ENCODE results near the gene ATP6V0A4.

Gene ATP6V0A4

DNA sequence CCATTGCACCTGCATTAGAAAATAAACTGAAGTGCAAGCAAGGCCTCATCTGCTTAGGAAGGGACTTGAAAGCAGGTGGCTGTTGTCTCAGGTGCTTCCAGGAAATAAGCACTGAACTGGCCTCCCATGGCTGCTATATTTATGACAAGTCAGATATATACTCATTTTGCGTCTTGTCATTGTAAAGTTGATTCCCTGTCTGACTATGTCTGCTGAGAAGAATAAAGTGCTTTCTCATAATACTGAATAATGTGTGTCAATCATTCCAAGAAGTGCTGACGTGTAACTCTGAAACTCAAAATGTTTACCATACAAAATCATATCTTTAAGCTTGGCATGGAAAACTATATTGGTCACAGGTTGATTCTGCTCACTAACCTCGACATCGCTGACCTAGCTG lies 51.9 kb downstream of the ATP6V0A4 start:
- no peaks in the 10 kb centered on the region for H3K79me2 ChIP-seq (ENCODE audit: insufficient read depth, low read length)
- no peaks in the 10 kb centered on the region for H3K9me2 ChIP-seq (ENCODE audit: low read depth, low read length)
- no peaks in the 10 kb centered on the region for H4K20me1 ChIP-seq (ENCODE audit: insufficient read depth, low read length)
- no peak overlapping the region for H3K4me2 ChIP-seq (ENCODE audit: low read length)
- no peak overlapping the region for H2AFZ ChIP-seq (ENCODE audit: low read length)
- H3F3A ChIP-seq (ENCODE audit: insufficient read depth, low read length), result no peaks in the 10 kb centered on the region
- H3K4me1 ChIP-seq (ENCODE audit: insufficient read depth, low read length, severe bottlenecking), result no peaks in the 10 kb centered on the region
- TF ChIP-seq EZH2 (IDR thresholded peaks at IDR 0.05; ENCODE audit: borderline replicate concordance, low read length), result no peak
- TF ChIP-seq CTCF (IDR thresholded peaks at IDR 0.05; ENCODE audit: low read length), result no peak
- no peak overlapping the region for H3K4me3 ChIP-seq (ENCODE audit: low read depth, low read length, poor library complexity, severe bottlenecking)
- no peak overlapping the region for H3K9ac ChIP-seq (ENCODE audit: low read length)
- H3K27ac ChIP-seq (ENCODE audit: low read depth, low read length, poor library complexity, severe bottlenecking), result no peak overlapping the region
- H3K36me3 ChIP-seq (ENCODE audit: insufficient read depth, low read length), result no peaks in the 10 kb centered on the region
- H3K27me3 ChIP-seq (ENCODE audit: insufficient read depth, low read length), result peaks cover 3% of the 10 kb centered on the region; the same call in 1 of the 2 replicates
- no peaks in the 10 kb centered on the region for H3K9me3 ChIP-seq (ENCODE audit: low read length)

- H3K79me2 ChIP-seq (ENCODE audit: insufficient read depth, low read length), result no peaks in the 10 kb centered on the region
- no peaks in the 10 kb centered on the region for H3K4me1 ChIP-seq (ENCODE audit: insufficient read depth, low read length, severe bottlenecking)
- TF ChIP-seq CTCF (IDR thresholded peaks at IDR 0.05; ENCODE audit: low read length) (no peak), EZH2 (IDR thresholded peaks at IDR 0.05; ENCODE audit: borderline replicate concordance, low read length) (no peak)
- no peak overlapping the region for H2AFZ ChIP-seq (ENCODE audit: low read length)
- no peaks in the 10 kb centered on the region; the same call in 1 of the 2 replicates for H3K27me3 ChIP-seq (ENCODE audit: insufficient read depth, low read length)
- H3K4me2 ChIP-seq (ENCODE audit: low read length), result no peak overlapping the region
- H3K36me3 ChIP-seq (ENCODE audit: insufficient read depth, low read length), result no peaks in the 10 kb centered on the region
- no peaks in the 10 kb centered on the region for H3F3A ChIP-seq (ENCODE audit: insufficient read depth, low read length)
- no peaks in the 10 kb centered on the region for H3K9me2 ChIP-seq (ENCODE audit: low read depth, low read length)
- H3K9me3 ChIP-seq (ENCODE audit: low read length), result no peaks in the 10 kb centered on the region
- H3K9ac ChIP-seq (ENCODE audit: low read length), result no peak overlapping the region
- H4K20me1 ChIP-seq (ENCODE audit: insufficient read depth, low read length), result no peaks in the 10 kb centered on the region
- H3K4me3 ChIP-seq (ENCODE audit: low read depth, low read length, poor library complexity, severe bottlenecking), result no peak overlapping the region
- no peak overlapping the region for H3K27ac ChIP-seq (ENCODE audit: low read depth, low read length, poor library complexity, severe bottlenecking)
Measured at GRCh38 chr7:138745189-138745588, 52.8 kb downstream of the ATP6V0A4 start.

GRCh38 chr7:138741453-138741735 lies 56.6 kb downstream of the ATP6V0A4 start:
- Histone ChIP-seq H3K4me2 (ENCODE audit: low read length) (no peak overlapping the region), H3K36me3 (ENCODE audit: insufficient read depth, low read length) (no peaks in the 10 kb centered on the region), H3K4me3 (ENCODE audit: low read depth, low read length, poor library complexity, severe bottlenecking) (no peak overlapping the region), H3K9me2 (ENCODE audit: low read depth, low read length) (no peaks in the 10 kb centered on the region), H3F3A (ENCODE audit: insufficient read depth, low read length) (no peaks in the 10 kb centered on the region), H3K9ac (ENCODE audit: low read length) (no peak overlapping the region), H3K4me1 (ENCODE audit: insufficient read depth, low read length, severe bottlenecking) (no peaks in the 10 kb centered on the region), H3K27me3 (ENCODE audit: insufficient read depth, low read length) (peaks cover 3% of the 10 kb centered on the region; the same call in 1 of the 2 replicates), H3K79me2 (ENCODE audit: insufficient read depth, low read length) (no peaks in the 10 kb centered on the region), H3K9me3 (ENCODE audit: low read length) (0 out of 2 replicates have a peak, but pooled peaks cover 2% of the 10 kb centered on the region), H3K27ac (ENCODE audit: low read depth, low read length, poor library complexity, severe bottlenecking) (no peak overlapping the region), H4K20me1 (ENCODE audit: insufficient read depth, low read length) (no peaks in the 10 kb centered on the region), H2AFZ (ENCODE audit: low read length) (no peak overlapping the region)
- TF ChIP-seq EZH2 (IDR thresholded peaks at IDR 0.05; ENCODE audit: borderline replicate concordance, low read length) (no peak), CTCF (IDR thresholded peaks at IDR 0.05; ENCODE audit: low read length) (no peak)
